TTC549 (cell line): ENCODE measurements around the gene ARHGEF7.

ENCODE experiments used
- FAIRE-seq: peaks from 2 replicates; lab custom pipeline; 2012; peaks lifted over from hg19 to GRCh38; lab: Jason Lieb, UNC

ARHGEF7 gene

DNA sequence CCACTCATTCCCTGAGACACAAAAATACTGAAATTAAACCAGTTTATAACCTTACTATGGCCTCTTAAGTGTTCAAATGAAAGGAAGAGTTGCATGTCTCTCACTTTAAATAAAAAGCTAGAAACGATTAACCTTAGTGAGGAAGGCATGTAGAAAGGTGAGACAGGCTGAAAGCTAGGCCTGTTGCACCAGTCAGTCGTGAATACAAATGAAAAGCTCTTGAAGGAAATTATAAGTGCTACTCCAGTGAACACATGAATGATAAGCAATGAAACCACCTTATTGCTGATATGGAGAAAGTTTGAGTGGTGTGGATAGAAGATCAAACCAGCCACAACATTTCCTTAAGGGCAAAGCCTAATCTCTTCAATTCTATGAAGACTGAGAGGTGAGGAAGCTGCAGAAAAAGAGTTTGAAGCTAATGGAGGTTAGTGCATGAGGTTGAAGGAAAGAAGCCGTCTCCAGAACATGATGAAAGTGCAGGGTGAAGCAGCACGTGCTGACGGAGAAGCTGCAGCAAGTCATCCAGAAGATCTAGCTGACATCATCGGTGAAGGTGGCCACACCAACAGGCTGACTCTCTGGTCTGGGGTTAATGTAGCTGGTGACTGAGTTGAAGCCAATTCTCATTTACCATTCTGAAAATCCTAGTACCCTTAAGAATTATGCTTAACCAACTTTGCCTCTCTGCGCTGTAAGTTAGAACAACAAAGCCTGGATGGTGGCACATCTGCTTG, 110.9 kb downstream of the ARHGEF7 start:
- FAIRE-seq, result no peak

DNA sequence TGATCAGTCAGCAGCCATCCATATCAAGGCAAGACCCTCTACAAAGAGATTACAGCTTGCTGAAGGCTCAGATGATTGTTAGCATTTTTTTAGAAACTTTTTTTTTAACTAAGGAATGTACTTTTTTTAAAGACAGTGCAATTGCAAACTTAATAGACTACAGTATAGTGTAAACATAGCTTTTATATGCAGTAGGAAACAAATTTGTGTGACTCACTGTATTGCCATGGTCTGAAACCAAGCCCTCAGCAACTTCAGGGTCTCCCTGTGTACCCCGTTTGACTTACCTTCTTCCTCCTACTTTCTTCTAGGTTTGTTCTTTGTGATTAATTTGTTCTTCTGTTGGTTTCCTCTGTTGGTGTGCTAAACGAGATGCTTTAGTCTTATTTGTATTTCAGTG, 112.3 kb downstream of the ARHGEF7 start:
- no peak for FAIRE-seq

DNA sequence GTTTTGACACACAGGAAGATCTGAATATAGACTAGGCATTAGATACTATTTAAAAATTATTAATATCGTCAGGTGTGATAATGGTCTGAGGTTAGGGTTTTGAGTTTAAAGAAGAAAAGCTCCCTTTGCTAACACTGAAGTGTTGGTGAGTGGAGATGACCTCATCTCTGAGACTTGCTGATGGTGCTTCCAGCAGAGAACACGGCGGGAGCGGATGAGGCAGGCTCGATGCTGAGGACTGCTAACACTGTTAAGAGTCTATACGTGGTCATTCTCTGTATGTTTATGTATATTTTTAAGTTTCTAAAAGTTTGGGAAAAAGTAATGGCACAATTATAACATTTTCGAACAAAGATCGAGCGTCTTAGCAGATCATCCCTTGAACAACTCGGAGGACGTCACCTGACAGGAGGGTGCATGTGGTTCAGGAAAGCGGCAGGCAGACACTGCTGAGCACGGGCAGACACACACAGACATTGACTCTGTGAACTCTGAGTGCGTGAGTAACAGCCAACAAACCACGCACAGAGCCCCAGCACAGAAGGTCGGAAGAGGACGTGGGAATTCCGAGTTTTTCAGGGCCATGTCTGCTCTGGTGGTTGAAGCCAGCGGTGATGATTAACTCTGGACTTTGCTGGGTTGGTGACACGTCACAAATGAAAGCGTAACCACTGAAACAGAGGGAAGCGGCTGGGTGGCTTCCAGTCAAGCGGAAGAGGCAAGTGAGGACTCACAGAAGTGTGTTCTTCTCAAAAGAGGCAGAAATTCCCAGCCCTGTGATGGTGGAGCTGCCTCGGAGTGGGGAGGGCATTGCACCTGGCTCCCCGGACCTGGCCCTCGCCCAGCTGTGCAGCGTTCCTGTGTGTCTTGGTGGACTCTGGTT, 113.4 kb downstream of the ARHGEF7 start:
- FAIRE-seq, result no peak

DNA sequence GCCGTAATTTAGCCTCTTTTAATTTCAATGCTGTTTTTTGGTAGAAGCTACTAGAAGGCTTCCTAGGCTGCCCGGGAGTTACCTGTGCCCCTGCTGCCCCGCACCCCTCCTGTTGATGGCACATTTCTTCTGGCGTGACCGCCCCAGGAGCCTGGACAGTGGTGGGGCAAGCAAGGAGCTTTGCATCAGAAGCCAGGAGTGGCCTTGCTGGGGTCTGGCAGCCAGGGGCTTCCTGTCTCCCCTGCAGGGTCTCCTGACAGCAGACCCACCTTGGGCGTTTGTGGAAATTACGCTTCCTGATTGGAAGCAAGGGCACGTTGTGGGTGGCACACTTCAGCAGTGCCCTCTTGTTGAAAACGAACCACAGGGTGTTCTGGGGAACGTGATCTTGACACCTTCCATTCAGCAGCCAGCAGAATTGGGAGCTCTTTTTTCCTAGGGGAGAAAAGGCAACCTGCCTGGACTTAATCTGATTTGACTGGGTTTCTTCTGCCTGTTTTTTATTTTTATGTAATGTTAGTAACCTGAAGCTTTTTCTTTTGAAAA, 115.3 kb downstream of the ARHGEF7 start:
- FAIRE-seq, result no peak

DNA sequence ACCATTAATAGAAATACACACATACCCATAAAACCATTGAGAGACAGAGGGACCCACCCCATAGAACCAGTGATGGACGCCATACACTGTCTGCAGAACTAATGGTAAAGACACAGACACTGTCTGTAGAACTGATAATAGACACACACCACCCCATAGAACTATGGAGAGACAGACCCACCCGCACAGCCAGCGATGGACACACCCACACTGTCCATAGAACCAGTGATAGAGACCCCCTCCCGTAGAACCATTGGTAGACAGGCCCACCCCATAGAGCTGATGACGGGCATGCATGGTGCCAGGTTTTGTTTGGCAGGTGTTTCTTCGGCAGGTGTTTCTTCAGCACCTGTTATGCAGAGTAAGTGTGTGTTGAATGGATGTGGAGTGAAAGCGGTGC, 117.1 kb downstream of the ARHGEF7 start:
- FAIRE-seq, result no peak

DNA sequence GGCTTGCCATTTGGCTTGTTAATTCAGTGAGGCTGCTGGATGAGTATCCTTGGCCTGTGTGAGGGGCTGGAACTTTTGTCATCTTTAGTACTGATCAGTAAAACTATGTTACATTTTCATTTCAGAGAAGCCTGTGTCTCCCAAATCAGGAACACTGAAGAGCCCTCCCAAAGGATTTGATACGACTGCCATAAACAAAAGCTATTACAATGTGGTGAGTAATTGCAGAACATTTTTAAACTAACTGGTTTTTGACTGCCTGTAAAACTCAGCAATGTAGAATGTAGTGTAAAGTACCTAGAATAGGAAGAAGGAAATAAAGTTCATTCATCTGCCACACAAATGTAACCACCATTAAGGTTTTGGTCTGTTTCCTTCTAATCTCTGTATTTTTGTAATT, 118.0 kb downstream of the ARHGEF7 start:
- FAIRE-seq, result no peak

DNA sequence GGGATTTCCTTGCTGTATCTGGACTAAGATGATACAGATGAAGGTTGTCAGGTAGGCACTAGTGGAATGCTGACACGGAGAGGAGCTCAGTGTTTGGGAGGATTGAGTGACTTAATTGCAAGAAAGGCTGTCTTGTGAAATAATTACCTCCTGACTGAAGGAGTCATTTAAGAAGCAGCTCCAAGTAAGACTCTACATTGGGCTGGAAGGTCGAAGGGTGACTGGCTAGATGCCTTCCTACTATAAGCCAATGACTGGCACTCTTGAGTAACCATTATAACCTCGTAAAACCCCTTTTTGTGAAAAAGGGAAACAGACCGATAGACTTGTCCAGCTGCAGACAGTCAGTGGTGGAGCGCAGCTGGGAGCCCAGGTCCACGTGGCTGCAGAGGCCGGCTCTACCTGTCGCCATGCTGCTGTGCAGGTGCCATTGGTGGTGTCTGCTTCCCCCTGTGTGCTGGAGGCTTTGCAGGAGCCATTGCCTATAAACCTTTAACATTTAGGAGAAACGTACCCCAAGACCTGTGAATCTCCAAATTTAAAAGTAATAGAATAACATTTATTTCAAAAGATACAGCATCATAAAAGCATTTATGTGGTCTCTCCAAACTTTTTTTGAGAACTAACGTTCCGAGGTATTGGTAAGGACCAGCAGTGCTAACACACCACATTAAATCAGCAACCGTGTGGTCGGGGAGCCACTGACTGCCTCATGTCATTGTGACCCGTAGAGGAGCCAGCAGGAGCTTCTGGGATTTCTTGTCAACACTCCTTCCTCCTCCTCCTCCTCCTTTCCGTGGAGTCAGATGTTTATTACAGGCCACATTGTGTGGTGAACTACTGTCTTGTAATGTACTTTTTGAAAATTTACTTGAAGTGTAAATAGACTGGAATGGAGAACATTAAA, 124.9 kb downstream of the ARHGEF7 start:
- no peak for FAIRE-seq

DNA sequence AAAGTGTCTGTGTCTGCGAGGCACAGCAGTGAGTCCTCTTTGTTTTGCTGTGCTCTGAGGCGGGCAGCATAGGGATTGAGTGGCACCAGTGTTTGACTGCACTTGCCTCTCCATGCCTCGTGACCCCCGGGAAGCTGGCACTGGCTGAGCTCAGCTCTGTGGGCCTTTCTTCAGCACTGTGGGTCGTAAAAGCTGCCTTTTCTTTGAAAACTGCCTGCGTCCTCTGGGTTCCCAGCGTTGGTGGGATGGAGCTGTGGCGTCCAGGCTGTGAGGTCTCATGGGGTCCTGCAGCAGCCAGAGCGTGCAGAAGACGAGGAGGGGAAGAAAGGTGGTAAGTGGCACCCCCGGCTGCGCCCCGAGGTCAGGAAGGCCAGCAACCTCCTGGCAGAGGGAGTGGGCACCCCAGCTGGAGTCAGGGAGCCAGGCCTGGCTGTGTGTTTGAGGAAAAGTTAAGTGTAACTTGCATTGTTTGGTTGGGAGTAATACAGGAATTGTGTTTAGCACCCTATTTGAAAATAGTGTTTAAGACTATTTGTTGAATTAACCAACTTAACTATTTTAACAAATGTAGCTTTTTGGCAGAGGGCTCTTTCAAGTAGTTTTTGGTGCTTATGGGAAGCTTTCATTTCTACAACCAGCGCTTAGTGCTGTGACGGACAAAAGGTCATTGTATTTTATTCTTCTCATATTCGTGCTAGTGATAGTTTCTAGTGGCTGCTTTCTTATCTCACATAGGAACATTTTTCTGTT, 126.1 kb downstream of the ARHGEF7 start:
- no peak for FAIRE-seq

DNA sequence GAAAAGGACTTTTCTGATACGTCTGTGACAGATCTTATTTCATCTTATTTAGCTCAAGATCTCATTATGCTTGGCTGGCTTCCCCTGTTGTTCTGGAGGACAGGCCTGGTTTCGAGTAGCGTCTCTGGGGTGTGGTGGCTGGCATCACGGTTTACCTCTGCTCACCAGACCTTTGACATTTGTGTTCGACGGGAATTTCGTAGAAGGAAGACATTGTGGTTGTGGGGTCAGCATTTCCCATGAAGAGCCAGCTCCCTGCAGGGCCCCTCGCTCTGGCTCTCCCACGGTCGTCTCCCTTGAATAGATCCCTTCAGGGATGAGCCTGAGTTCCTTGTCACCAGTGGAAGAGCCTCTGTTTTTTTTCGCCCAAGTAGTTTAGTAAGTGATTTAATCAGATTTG, 126.8 kb downstream of the ARHGEF7 start:
- no peak for FAIRE-seq

DNA sequence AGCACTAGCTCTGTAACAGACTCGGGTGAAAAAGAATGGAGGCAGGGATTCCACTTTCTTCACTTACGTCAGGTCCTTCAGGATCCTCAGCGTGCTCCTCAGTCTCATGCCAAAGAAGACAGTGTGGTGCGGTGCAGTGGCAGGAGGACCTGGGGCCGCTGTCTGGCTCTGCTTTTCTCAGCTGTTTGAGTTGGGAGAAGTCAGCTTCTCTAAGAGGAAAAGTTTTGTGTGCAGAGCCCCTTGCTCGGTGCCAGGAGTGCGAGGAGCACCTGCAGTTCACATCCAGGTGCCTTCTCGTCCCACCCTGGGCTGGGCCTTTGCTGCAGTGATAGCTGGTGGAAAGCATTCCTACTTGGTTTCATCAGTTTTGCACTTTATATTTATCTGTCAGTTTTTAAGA, 127.5 kb downstream of the ARHGEF7 start:
- no peak for FAIRE-seq

DNA sequence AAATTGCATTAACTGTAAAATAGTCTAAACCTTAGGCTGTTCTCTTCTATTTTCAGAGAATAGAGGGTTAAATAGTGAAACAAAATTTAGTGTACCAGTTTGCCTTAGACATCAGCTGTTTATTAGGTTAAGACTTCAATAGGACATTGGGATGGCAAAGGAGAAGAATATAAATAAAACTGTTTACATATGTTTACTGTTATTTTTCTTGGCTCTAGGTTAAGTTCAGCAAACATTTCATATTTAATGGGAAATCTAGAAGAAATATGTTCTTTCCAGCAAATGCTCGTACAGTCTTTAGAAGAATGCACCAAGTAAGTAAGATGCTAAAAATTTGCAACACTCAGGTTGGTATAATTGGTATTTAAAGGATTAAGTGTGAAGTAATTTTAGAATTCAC, 128.9 kb downstream of the ARHGEF7 start:
- FAIRE-seq, result no peak

DNA sequence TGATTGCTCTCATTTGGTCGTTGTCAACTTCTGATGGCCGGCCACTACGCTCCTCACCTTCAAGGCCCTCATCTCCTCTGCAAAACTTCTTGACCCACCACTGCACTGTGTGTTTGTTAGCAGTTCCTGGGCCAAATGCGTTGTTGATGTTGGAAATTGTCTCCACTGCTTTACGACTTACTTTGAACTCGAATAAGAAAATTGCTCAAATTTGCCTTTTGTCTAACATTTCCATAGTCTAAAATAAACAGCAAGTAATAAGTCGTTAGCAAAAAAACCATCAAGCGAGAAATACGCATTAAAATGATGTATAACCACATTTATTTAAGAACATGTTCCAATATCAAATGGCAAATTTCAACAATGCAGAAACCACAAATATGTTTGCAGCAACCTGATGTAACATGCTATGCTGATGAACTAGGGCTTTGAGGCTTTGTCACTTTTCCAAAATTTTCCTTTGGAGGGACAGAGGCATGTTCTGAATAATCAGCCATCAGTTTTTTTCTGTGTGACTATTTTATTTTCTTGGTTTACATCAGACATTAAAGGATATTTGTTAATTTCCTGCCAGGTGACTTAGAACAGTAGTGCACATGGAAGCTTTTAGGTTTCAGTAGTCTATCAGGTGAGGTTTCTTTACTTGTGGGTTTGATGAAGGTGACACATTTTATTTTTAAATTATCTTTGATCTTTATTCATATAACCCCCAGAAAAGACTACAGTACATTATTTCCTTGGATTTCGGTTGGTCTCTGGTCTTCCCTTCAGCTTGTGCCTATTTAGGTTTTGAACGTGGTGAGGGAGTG, 130.7 kb downstream of the ARHGEF7 start:
- no peak for FAIRE-seq

DNA sequence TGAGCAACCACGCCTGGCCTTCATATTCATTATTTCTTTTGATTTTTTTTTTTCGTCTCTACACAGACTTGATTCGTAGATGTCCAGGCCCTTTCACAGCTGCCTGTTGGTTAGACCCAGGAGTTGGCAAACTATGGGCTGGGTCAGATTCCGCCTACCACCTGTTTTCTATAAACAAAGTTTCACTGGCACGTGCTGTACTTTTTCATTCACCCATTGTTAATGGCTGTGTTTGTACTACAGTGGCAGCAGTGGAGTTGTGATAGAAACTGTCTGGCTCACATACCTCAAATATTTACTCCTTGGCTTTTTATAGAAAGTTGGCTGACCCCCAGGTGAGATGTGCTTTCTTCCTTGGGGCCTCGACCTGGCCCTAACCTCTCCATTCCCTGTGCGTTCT, 132.4 kb downstream of the ARHGEF7 start:
- no peak for FAIRE-seq

DNA sequence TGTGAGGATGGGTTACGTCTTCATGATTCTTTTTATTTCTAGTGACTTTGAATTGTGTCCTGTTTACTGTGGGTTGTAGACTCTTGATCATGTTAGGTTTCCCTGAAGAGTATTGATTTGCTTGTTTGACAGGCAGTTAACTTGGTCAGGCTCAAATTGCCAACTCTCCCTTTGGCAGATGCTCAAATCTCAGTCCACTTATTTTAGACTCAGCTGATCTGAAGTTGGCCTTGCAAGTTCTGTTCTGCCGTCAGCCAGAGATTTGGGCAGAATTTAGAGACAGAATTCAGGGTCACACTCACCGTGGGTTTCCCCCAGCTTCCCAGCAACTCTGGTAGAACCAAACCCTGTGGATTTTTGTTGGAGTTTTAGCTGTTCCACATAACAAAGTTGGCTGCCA, 133.7 kb downstream of the ARHGEF7 start:
- no peak for FAIRE-seq

DNA sequence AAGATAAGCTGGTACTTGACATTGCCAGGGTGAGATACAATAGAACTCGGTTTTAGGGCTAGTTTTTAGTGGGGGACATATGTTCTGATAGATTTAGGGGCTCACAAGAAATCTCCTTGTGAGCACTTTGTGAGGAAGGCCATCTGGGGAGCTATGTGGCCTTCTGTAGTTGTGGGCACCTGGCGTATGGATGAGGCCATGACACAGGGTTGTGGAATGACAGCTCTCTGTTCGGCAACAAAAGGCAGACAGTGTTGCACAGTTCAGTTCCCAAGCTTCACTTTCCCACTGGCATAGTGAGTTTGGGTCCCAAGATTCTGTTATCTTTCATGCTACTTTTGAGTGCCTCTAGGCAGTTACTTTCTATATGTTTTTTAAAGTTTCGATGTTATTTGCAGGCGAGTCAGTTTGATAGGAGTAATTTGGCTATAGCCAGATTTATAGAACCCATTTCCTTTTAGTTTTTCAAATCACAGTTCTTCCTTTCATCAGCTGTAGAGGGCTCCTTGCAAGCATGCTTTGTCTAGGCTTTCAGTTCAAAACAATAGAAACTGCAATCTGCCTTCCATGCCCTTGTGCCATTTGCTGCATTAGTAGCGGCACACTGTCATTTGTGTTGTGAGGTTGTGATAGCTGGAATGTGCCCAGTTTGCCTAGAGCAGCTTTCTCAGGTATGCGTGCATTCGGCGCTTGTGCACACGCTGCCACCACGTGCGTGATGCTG, 134.7 kb downstream of the ARHGEF7 start:
- no peak for FAIRE-seq

DNA sequence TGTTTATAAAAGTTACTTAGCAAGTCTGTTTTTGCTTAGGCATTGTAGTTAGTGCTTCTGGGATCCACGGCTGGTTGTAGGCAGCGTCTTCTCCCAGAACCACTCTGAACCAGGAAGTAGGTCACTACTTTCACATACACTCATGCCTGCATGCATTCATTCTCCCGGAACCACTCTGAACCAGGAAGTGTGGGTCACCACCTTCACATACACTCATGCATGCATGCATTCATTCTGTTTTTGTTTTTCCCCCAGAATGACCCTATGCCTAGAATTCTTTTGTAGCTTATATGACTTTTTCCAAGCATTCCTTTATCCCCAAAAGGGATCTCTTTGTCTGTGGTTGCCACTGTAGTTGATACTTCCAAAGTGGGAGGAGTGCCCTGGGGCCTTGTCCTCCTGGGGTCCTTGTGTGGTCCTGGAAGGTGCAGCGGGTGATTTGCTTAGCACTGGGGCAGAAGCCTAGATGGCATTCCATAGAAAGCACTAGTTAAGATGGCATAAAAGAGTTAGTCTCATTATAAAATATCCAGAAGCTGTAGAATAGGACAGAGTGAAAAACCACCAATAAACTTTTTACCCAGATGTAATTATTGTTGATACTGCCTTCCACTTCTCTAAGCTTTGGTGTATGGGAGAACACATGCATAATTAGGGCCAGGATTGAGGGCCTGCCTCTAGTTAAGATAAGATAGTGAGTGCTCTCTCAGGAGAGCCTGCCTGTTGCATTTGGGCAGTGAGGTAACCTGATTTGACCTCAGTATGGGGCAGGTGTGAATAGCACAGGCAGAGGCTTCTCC, 136.7 kb downstream of the ARHGEF7 start:
- FAIRE-seq, result no peak

DNA sequence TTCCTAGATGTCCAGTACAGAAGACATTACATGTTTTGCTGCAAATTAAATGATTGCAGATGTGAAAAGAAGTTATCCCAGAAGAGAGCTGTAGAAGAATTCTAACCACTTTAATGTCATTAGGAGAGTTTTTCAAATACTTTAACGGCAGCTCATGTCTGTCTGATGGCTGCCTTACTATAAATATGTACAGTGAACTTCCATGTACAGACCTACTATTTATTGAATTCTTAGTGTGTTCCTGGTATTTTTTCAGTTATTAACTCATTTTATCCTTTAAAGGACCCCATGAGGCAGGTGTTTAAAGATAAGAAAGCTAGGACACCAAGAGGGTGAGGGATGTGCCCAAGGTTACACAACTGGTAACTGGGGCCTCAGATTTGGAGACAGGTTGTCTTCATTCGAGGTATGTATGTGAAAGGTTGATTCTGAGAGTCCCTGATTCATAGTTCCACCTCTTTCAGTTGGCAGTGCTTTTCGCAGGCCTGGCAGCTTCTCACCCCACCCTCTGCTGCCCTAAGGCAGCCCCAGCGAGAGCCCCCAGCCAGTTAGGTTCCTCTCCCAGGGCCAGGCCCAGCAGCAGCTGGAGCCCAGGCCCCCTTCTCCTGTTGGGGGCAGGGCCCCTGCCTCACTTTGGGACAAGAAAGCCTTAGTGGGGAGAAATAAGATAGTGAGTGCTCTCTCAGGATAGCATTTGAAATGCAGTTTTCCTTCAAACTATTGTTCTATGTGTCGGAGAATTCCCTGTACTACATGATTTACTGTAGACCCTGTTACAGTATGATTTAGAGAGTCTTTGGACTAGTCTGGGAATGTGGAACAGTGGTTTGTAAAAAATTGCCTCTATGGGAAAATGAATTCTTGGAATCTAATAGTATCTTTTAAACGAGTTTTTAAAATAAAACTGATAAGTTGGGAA, 137.6 kb downstream of the ARHGEF7 start:
- FAIRE-seq, result no peak

DNA sequence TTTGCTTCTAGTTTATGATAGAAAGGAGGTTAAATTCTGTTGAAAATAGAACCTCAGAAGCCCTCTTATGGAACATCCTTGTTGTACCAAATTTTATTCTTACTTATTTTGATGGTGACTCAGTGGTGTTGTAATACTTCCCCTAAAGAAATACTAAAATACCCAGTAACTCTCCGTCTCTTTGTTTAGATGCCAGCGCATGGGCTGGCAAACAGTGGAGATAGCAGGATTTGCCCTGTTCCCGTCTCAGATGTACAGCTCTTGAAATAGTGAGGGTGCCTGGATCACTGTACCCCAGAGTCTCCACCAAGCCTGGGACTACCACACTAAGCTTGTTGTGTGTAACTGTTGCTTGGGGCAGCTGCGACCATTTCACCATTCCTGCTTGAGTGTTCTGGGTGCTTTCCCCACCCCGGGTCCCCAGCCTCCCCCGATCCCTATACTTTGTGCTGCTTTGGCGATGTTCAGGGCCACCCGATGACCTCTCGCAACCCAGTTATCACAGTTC, 138.3 kb downstream of the ARHGEF7 start:
- FAIRE-seq, result no peak
